ENCODE data around the gene PALLD.

Gene PALLD

DNA sequence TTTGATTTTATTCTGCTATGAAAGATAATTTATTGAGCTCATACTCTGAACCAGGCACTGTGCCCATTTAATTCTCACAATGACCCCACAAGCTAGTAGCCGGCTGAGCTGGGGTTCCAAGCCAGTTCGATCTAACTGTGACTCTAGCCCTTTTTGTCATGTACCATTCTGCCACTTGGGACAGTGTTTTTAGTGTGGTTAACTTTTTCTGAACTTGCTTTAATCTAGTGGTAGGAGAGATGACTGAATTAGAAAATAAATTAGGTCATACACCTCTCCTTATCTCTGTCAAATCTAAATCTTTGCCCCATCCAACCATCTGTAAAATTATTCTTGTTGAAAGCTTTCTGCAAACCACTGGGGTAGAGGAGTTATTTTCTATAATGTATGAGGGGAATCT is 377.2 kb downstream of the PALLD start:
- DNase-seq (ENCODE audit: low spot score) = no peak
- TF ChIP-seq, protein P1, sequence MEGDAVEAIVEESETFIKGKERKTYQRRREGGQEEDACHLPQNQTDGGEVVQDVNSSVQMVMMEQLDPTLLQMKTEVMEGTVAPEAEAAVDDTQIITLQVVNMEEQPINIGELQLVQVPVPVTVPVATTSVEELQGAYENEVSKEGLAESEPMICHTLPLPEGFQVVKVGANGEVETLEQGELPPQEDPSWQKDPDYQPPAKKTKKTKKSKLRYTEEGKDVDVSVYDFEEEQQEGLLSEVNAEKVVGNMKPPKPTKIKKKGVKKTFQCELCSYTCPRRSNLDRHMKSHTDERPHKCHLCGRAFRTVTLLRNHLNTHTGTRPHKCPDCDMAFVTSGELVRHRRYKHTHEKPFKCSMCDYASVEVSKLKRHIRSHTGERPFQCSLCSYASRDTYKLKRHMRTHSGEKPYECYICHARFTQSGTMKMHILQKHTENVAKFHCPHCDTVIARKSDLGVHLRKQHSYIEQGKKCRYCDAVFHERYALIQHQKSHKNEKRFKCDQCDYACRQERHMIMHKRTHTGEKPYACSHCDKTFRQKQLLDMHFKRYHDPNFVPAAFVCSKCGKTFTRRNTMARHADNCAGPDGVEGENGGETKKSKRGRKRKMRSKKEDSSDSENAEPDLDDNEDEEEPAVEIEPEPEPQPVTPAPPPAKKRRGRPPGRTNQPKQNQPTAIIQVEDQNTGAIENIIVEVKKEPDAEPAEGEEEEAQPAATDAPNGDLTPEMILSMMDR (IDR thresholded peaks at IDR 0.05; ENCODE audit: poor library complexity, severe bottlenecking) = no peak

DNA sequence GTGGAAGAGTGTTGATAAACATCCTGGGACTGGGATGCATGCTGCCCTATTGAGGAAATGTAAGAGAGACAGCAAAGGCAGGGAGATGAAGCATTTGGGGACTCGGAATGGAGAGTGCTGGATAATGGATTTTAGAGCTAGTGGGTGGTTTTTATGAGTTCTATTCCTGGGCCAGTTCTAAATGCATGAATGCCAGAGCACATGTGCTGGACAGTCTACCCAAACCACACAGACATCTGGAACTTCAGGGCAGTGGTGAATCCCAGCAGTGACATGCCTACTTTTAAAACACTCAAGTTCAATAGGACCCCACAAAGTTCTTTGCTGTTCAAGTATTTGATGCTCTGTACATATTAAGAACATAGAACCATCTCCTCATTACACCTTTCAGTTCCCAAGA is 379.3 kb downstream of the PALLD start:
- peaks cover 7% of the 10 kb centered on the region for H3K4me1 ChIP-seq (ENCODE audit: insufficient read depth, poor library complexity, severe bottlenecking)
- TF ChIP-seq, protein P1 (IDR thresholded peaks at IDR 0.05; ENCODE audit: poor library complexity, severe bottlenecking) = no peak
- no peak overlapping the region for H3K4me3 ChIP-seq (ENCODE audit: severe bottlenecking)
- no peak overlapping the region for H3K27ac ChIP-seq (ENCODE audit: poor library complexity, severe bottlenecking)
- H3K27me3 ChIP-seq (ENCODE audit: insufficient read depth, poor library complexity, severe bottlenecking) = no peaks in the 10 kb centered on the region
- no peak for DNase-seq (ENCODE audit: low spot score)
- peaks cover 71% of the 10 kb centered on the region for H3K36me3 ChIP-seq (ENCODE audit: low read depth)
- no peaks in the 10 kb centered on the region for H3K9me3 ChIP-seq (ENCODE audit: severe bottlenecking)
- ATAC-seq (ENCODE audit: low read depth) = peak; percentile 27; the same call in 1 of the 3 replicates

More for the DNA sequence above, 377.2 kb downstream of the PALLD start:
- Histone ChIP-seq H3K4me1 (ENCODE audit: insufficient read depth, poor library complexity, severe bottlenecking) (peaks cover 4% of the 10 kb centered on the region), H3K36me3 (ENCODE audit: low read depth) (peaks cover 63% of the 10 kb centered on the region), H3K27ac (ENCODE audit: poor library complexity, severe bottlenecking) (no peak overlapping the region), H3K27me3 (ENCODE audit: insufficient read depth, poor library complexity, severe bottlenecking) (no peaks in the 10 kb centered on the region), H3K9me3 (ENCODE audit: severe bottlenecking) (no peaks in the 10 kb centered on the region), H3K4me3 (ENCODE audit: severe bottlenecking) (no peak overlapping the region)
- no peak for ATAC-seq (ENCODE audit: low read depth)

DNA sequence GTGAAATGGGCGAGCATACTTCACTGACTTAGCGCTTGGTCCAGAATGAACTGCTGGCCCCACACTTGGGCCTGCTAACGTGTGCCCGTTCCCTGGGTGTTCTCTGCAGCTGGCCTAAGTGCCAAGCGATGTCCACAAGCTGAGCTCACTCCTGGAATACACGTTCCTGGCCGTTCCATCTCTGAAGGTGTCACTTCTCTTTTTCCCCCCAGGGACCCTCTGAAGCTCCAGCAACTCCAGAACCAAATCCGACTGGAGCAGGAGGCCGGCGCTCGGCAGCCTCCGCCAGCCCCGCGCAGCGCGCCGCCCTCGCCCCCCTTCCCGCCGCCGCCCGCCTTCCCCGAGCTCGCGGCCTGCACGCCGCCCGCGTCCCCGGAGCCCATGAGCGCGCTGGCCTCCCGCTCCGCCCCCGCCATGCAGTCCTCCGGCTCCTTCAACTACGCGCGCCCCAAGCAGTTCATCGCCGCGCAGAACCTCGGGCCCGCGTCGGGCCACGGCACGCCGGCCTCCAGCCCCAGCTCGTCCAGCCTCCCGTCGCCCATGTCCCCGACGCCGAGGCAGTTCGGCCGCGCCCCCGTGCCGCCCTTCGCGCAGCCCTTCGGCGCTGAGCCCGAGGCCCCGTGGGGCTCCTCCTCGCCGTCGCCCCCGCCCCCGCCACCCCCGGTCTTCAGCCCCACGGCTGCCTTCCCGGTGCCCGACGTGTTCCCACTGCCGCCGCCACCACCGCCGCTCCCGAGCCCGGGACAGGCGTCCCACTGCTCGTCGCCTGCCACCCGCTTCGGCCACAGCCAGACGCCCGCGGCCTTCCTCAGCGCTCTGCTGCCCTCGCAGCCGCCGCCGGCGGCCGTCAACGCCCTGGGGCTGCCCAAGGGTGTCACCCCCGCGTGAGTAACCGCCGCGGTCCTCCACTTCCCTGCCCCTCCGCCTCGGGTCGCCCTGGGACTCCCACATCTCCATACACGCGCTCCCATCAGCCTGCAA is 380.9 kb downstream of the PALLD start:
- H3K4me3 ChIP-seq (ENCODE audit: severe bottlenecking) = no peak overlapping the region
- H3K9me3 ChIP-seq (ENCODE audit: severe bottlenecking) = peaks cover 10% of the 10 kb centered on the region
- no peak overlapping the region for H3K27ac ChIP-seq (ENCODE audit: poor library complexity, severe bottlenecking)
- ATAC-seq (ENCODE audit: low read depth) (peak; percentile 24; the same call in 1 of the 3 replicates), DNase-seq (ENCODE audit: low spot score) (peak; percentile 54)
- H3K36me3 ChIP-seq (ENCODE audit: low read depth) = peaks cover 70% of the 10 kb centered on the region
- peaks cover 7% of the 10 kb centered on the region for H3K4me1 ChIP-seq (ENCODE audit: insufficient read depth, poor library complexity, severe bottlenecking)
- H3K27me3 ChIP-seq (ENCODE audit: insufficient read depth, poor library complexity, severe bottlenecking) = no peaks in the 10 kb centered on the region
- TF ChIP-seq, protein P1 (IDR thresholded peaks at IDR 0.05; ENCODE audit: poor library complexity, severe bottlenecking) = no peak

DNA sequence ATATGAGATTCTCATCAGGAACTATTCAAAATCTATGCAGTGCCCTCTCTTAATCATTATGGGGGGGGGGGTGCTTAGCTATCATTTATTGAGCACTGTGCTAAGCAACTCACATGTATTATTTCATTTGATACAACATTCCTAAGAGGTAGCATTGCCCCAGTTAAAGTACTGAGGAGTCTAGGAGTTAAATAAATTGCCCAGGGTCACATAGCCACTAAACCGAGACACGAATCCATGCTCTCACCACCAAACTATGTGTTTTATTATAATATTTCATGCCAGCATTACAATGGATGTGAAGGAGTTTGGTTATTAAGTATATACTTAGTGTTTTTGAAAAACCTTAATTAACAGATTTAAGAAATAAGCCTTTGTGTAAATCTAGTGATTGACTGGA is 381.8 kb downstream of the PALLD start:
- no peak for ATAC-seq (ENCODE audit: low read depth)
- TF ChIP-seq, protein P1 (IDR thresholded peaks at IDR 0.05; ENCODE audit: poor library complexity, severe bottlenecking) = no peak
- H3K27me3 ChIP-seq (ENCODE audit: insufficient read depth, poor library complexity, severe bottlenecking) = no peaks in the 10 kb centered on the region
- H3K4me1 ChIP-seq (ENCODE audit: insufficient read depth, poor library complexity, severe bottlenecking) = peaks cover 14% of the 10 kb centered on the region
- no peak overlapping the region for H3K27ac ChIP-seq (ENCODE audit: poor library complexity, severe bottlenecking)
- no peak for DNase-seq (ENCODE audit: low spot score)
- H3K9me3 ChIP-seq (ENCODE audit: severe bottlenecking) = peaks cover 10% of the 10 kb centered on the region
- H3K4me3 ChIP-seq (ENCODE audit: severe bottlenecking) = no peak overlapping the region
- peaks cover 72% of the 10 kb centered on the region for H3K36me3 ChIP-seq (ENCODE audit: low read depth)

DNA sequence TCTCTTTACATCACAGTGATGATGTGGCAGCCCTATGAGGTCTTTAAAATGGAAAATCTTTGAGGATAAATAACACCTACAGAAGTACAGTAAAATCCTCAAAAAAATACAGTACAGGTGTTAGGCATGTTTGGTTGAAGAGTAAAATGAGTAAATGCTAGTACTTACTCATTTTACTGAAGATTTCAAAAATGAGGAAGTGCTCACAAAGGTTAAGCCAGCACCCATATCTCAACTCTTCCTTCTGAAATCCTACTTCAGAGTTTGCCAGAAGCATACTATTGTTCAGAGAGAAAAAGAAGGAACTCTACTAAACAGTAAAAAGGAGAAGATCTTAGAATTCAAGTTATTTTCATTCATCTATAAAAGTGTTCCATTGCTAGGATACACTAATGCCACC is 382.3 kb downstream of the PALLD start:
- H3K27ac ChIP-seq (ENCODE audit: poor library complexity, severe bottlenecking) = no peak overlapping the region
- H3K9me3 ChIP-seq (ENCODE audit: severe bottlenecking) = peaks cover 10% of the 10 kb centered on the region
- H3K4me3 ChIP-seq (ENCODE audit: severe bottlenecking) = no peak overlapping the region
- ATAC-seq (ENCODE audit: low read depth) = no peak
- DNase-seq (ENCODE audit: low spot score) = no peak
- peaks cover 14% of the 10 kb centered on the region for H3K4me1 ChIP-seq (ENCODE audit: insufficient read depth, poor library complexity, severe bottlenecking)
- H3K27me3 ChIP-seq (ENCODE audit: insufficient read depth, poor library complexity, severe bottlenecking) = no peaks in the 10 kb centered on the region
- TF ChIP-seq, protein P1 (IDR thresholded peaks at IDR 0.05; ENCODE audit: poor library complexity, severe bottlenecking) = no peak
- H3K36me3 ChIP-seq (ENCODE audit: low read depth) = peaks cover 72% of the 10 kb centered on the region

Measured in RWPE2 (cell line).